A549 (cell line): ENCODE data around the gene TLR9. TPM values are rescaled to one million over a fixed set of nuclear protein-coding genes. Genes with fewer than 3 reads are reported as not detected.

ENCODE experiments used
- ATAC-seq, 2 experiments: fragments of 200-7000 bp in 1 of 2; fragments of >200 bp in 1 of 2; cut with Nextera tagmentation in 1 of 2; cut with Tn5 transposase in 1 of 2; 3 replicates each; pipeline versions ENCODE4 v1.8.0 to v1.9.1; 2018 to 2020; ENCODE audit warnings: mild to moderate bottlenecking in 1 of 2, moderate library complexity in 1 of 2
- CTCF ChIA-PET: fragments of 300-600 bp; sonication (Branson Sonifier 250); formaldehyde crosslinking; extraction: SDS; loops from one replicate; lab custom pipeline; 2021; ENCODE audit warnings: antibody characterized with exemption, inconsistent platforms; lab: Yijun Ruan, JAX
- POLR2A ChIA-PET: fragments of 350-600 bp; formaldehyde crosslinking; extraction: SDS; loops from one replicate; lab custom pipeline; 2021; ENCODE audit warnings: antibody characterized with exemption, inconsistent platforms; lab: Yijun Ruan, JAX
- DNase-seq, 2 experiments: peaks; one replicate each; pipeline versions ENCODE4 v3.0.0 to v3.0.0-alpha.2; 2011 to 2016; ENCODE audit warnings: low read depth in 1 of 2, low spot score in 1 of 2
- FAIRE-seq: peaks from 2 replicates; lab custom pipeline; 2011; peaks lifted over from hg19 to GRCh38; lab: Jason Lieb, UNC
- H3K27ac ChIP-seq, 2 experiments: fragments of >200 bp; sonication (Bioruptor Twin); formaldehyde crosslinking; 3 replicates each; pipeline ENCODE4 v1.5.1; 2016 to 2017
- H3K4me1 ChIP-seq: fragments of >200 bp; sonication (Bioruptor Twin); formaldehyde crosslinking; 3 replicates; pipeline ENCODE4 v1.6.1; 2016
- H3K4me2 ChIP-seq: fragments of >200 bp; sonication (Bioruptor Twin); formaldehyde crosslinking; 3 replicates; pipeline ENCODE4 v1.6.1; 2016
- H3K4me3 ChIP-seq: fragments of >200 bp; sonication (Bioruptor Twin); formaldehyde crosslinking; 3 replicates; pipeline ENCODE4 v1.5.1; 2016
- H3K9me3 ChIP-seq: fragments of >200 bp; sonication (Bioruptor Twin); formaldehyde crosslinking; 3 replicates; pipeline ENCODE4 v1.6.1; 2016
- CBX8 ChIP-seq: fragments of 200-600 bp; sonication (generic); IDR thresholded peaks from 2 replicates; pipeline ENCODE4 v1.6.1; 2016
- CEBPB ChIP-seq, 2 experiments: fragments of >200 bp in 1 of 2; sonication (Bioruptor Twin) in 1 of 2; formaldehyde crosslinking in 1 of 2; IDR thresholded peaks; 2 replicates each; pipeline ENCODE4 v1.6.1; 2012 to 2016
- EP300 ChIP-seq, 2 experiments: fragments of >200 bp; sonication (Bioruptor Twin); formaldehyde crosslinking; IDR thresholded peaks; 2 replicates in 1 of 2; 3 replicates in 1 of 2; pipeline ENCODE4 v1.6.1; 2016 to 2017
- GATA3 ChIP-seq: IDR thresholded peaks from 2 replicates; pipeline ENCODE4 v1.6.1; 2012; ENCODE audit warnings: borderline replicate concordance
- HEYL ChIP-seq: fragments of 250-450 bp; sonication (Bioruptor Pico); IDR thresholded peaks from 2 replicates; pipeline ENCODE4 v1.8.0; 2021; ENCODE audit warnings: mild to moderate bottlenecking, moderate library complexity
- HOXB5 ChIP-seq: fragments of 250-450 bp; sonication (Bioruptor Pico); IDR thresholded peaks from 2 replicates; pipeline ENCODE4 v1.5.0; 2020; ENCODE audit warnings: mild to moderate bottlenecking, moderate library complexity
- JUN ChIP-seq, 2 experiments: fragments of >200 bp; sonication (Bioruptor Twin); formaldehyde crosslinking; IDR thresholded peaks; 2 replicates in 1 of 2; 3 replicates in 1 of 2; pipeline ENCODE4 v1.6.1; 2016 to 2017
- KDM1A ChIP-seq: fragments of 200-600 bp; sonication (generic); IDR thresholded peaks from 2 replicates; pipeline ENCODE4 v1.6.1; 2016; ENCODE audit warnings: low read depth, mild to moderate bottlenecking
- KDM5A ChIP-seq: fragments of 200-600 bp; sonication (generic); IDR thresholded peaks from 2 replicates; pipeline ENCODE4 v1.6.1; 2016; ENCODE audit warnings: antibody characterized with exemption, mild to moderate bottlenecking
- MAFK ChIP-seq: fragments of 450-650 bp; IDR thresholded peaks from 2 replicates; pipeline ENCODE4 v1.6.1; 2014; ENCODE audit not compliant: partially characterized antibody
- NFE2L2 ChIP-seq: fragments of 150-350 bp; conservative IDR thresholded peaks from 2 replicates; pipeline ENCODE4 v1.6.1; 2014; ENCODE audit warnings: low read length
- NPAS2 ChIP-seq: fragments of 250-450 bp; sonication (Bioruptor Pico); IDR thresholded peaks from 2 replicates; pipeline ENCODE4 v1.8.0; 2022; ENCODE audit warnings: mild to moderate bottlenecking, moderate library complexity, borderline replicate concordance
- PHF8 ChIP-seq: fragments of 200-600 bp; sonication (generic); IDR thresholded peaks from 2 replicates; pipeline ENCODE4 v1.6.1; 2016; ENCODE audit warnings: low read depth, mild to moderate bottlenecking, antibody characterized with exemption, moderate library complexity, borderline replicate concordance
- POLR2A ChIP-seq: IDR thresholded peaks from 2 replicates; pipeline ENCODE4 v1.6.1; 2012; ENCODE audit warnings: mild to moderate bottlenecking, low read length
- POLR2AphosphoS2 ChIP-seq: conservative IDR thresholded peaks from 2 replicates; pipeline ENCODE4 v1.6.1; 2012; ENCODE audit warnings: low read length, improper control_type of control experiment, inconsistent platforms
- RAD21 ChIP-seq, 2 experiments: fragments of >200 bp in 1 of 2; sonication (Bioruptor Twin) in 1 of 2; formaldehyde crosslinking in 1 of 2; IDR thresholded peaks in 1 of 2; conservative IDR thresholded peaks in 1 of 2; 2 replicates in 1 of 2; 3 replicates in 1 of 2; pipeline ENCODE4 v1.6.1; 2012 to 2018; ENCODE audit warnings: inconsistent platforms in 1 of 2
- RARB ChIP-seq: fragments of 250-450 bp; sonication (Bioruptor Pico); IDR thresholded peaks from 2 replicates; pipeline ENCODE4 v1.8.0; 2021; ENCODE audit warnings: mild to moderate bottlenecking, moderate library complexity
- RCOR1 ChIP-seq: fragments of 150-350 bp; IDR thresholded peaks from 2 replicates; pipeline ENCODE4 v1.6.1; 2014; ENCODE audit warnings: antibody characterized with exemption, low read length, low read depth
- RNF2 ChIP-seq: fragments of 200-600 bp; sonication (generic); IDR thresholded peaks from 2 replicates; pipeline ENCODE4 v1.6.1; 2016; ENCODE audit warnings: low read depth, mild to moderate bottlenecking, antibody characterized with exemption, moderate library complexity, borderline replicate concordance
- SMC3 ChIP-seq: fragments of >200 bp; sonication (Bioruptor Twin); formaldehyde crosslinking; IDR thresholded peaks from 3 replicates; pipeline ENCODE4 v1.6.1; 2018; ENCODE audit warnings: inconsistent platforms
- SREBF2 ChIP-seq: fragments of 450-650 bp; IDR thresholded peaks from 2 replicates; pipeline ENCODE4 v1.6.1; 2014; ENCODE audit warnings: mild to moderate bottlenecking, moderate library complexity
- TP53 ChIP-seq: fragments of 250-450 bp; sonication (Bioruptor Pico); IDR thresholded peaks from 2 replicates; pipeline ENCODE4 v1.5.0; 2021; ENCODE audit warnings: mild to moderate bottlenecking, moderate library complexity
- ZNF302 ChIP-seq: fragments of 250-450 bp; sonication (Bioruptor Pico); IDR thresholded peaks from 2 replicates; pipeline ENCODE4 v1.9.0; 2021; ENCODE audit warnings: inconsistent platforms, mild to moderate bottlenecking, moderate library complexity
- ZSCAN20 ChIP-seq: fragments of 250-450 bp; sonication (Bioruptor Pico); IDR thresholded peaks from 2 replicates; pipeline ENCODE4 v1.8.0; 2022; ENCODE audit warnings: mild to moderate bottlenecking, moderate library complexity
- WGBS: methylation state at CpG from one replicate; pipeline ENCODE4 v1.1.6; 2017; ENCODE audit errors: missing lambda C conversion rate; 5-methylcytosine and 5-hydroxymethylcytosine counted together
- polyA plus RNA-seq, 4 experiments: library from polyadenylated mRNA; depleted of rRNA in 3 of 4; stranded (reverse); fragments of >200 nt; fragmentation: RNase III in 1 of 4; extraction: RNeasy Plus Mini Kit Qiagen cat#74134 plus additional on column Dnase treatment in 1 of 4; gene quantifications; 2 replicates in 3 of 4; 3 replicates in 1 of 4; pipeline ENCODE4 v1.2.3, GENCODE V29; 2011 to 2017
- TF ChIP-seq, protein P1 (sequence below): fragments of 450-650 bp; IDR thresholded peaks from 2 replicates; pipeline ENCODE4 v1.6.1; 2014; ENCODE audit warnings: antibody characterized with exemption
- TF ChIP-seq, protein P2 (sequence below): IDR thresholded peaks from 2 replicates; pipeline ENCODE4 v1.6.1; 2012
- TF ChIP-seq, protein P3 (sequence below): IDR thresholded peaks from 2 replicates; pipeline ENCODE4 v1.6.1; 2012; ENCODE audit warnings: low read depth, borderline replicate concordance

The TLR9 gene
- polyA plus RNA-seq, 2 of the 4 experiments (the other 2 are of a cell fraction) = 0.04 TPM; not detected in 1

DNA sequence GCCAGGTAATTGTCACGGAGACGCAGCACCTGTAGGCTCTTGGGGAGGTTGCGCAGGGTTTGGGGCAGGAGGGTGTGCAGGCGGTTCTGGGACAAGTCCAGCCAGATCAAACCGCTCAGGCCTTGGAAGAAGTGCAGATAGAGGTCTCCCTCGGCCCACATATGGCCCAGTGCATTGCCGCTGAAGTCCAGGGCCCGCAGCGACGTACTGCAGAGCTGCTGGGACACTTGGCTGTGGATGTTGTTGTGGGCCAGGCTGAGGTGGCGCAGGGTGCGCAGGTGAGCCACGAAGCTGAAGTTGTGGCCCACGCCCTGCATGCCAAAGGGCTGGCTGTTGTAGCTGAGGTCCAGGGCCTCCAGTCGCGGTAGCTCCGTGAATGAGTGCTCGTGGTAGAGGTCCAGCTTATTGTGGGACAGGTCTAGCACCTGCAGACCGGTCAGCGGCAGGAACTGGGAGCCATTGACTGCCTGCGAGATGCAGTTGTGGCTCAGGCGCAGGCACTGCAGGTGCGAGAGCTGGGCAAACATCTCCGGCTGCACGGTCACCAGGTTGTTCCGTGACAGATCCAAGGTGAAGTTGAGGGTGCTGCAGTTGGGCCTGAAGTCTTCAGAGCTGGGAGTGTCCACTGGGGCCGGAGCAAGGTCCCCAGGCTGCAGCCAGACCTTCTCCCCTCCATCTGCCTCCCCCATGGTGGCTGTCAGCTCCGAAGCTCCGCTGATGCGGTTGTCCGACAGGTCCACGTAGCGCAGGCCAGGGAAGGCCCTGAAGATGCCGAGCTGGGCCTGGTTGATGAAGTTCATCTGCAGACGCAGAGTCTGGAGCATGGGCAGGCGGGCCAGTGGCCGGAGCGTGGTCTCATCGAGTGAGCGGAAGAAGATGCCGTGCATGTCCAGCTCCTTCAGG is 2.9 kb downstream of the TLR9 start:
- CTCF ChIA-PET = interaction anchor here (0.5 to 12.2 kb wide), 13 partner anchors 11 to 224 kb away, joined by 3 to 198 read pairs (median 4); partner anchors contain the start of gene TWF2

DNA sequence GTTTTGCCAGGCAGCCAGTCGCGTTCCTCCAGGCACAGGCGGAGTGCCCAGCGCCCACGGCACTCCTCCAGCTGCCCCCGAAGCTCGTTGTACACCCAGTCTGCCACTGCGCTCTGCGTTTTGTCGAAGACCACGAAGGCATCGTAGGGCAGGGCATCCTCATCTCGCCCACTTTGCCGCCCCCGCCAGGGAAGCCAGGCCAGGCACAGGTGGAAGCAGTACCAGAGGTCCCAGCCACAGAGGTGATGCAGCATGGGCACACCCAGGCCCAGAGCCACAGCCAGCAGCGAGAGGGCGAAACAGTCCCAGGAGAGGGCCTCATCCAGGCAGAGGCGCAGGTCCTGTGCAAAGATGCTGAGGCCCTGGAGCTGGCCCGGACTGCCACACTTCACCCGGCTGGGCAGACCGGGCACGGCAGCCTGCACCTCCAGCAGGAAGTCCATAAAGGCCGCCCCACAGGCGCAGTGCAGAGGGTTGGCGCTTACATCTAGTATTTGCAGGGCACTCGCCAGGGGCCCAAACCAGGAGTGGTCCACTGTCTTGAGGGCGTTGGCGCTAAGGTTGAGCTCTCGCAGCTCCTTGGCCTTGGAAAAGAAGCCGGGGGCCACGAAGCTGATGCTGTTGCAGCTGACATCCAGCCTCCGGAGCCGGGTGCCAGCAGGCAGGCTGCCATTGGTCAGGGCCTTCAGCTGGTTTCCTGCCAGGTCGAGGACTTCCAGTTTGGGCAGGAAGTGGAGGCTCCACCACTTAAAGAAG is 3.7 kb downstream of the TLR9 start:
- DNase-seq (no peak), FAIRE-seq (no peak), ATAC-seq (no peak)
- H3K4me2 ChIP-seq = no peak overlapping the region
- peaks cover 8% of the 10 kb centered on the region; the same call in 2 of the 3 replicates for H3K4me1 ChIP-seq
- H3K27ac ChIP-seq = no peak overlapping the region
- no peak overlapping the region for H3K4me3 ChIP-seq
- H3K9me3 ChIP-seq = no peaks in the 10 kb centered on the region
- 30% methylated on average over 2 of the region's 34 CpGs for WGBS
- CTCF ChIA-PET = interaction anchor here (0.6 to 12.2 kb wide), 15 partner anchors 12 to 220 kb away, joined by 3 to 198 read pairs (median 6); partner anchors contain the start of genes PPM1M and TWF2
- POLR2A ChIA-PET = interaction anchor here (0.6 kb wide), 1 partner anchor 17 kb away, joined by 3 read pairs; the partner anchor contains the start of gene TWF2
- TF ChIP-seq POLR2A = no peak
- no peak for TF ChIP-seq MAFK
- TF ChIP-seq RNF2 = no peak
- TF ChIP-seq, protein P1, sequence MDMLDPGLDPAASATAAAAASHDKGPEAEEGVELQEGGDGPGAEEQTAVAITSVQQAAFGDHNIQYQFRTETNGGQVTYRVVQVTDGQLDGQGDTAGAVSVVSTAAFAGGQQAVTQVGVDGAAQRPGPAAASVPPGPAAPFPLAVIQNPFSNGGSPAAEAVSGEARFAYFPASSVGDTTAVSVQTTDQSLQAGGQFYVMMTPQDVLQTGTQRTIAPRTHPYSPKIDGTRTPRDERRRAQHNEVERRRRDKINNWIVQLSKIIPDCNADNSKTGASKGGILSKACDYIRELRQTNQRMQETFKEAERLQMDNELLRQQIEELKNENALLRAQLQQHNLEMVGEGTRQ = no peak
- TF ChIP-seq ZSCAN20 (CRISPR knock-in tag) = no peak
- TF ChIP-seq NPAS2 = no peak
- TF ChIP-seq KDM1A = no peak
- TF ChIP-seq GATA3 = no peak
- TF ChIP-seq JUN (IDR thresholded peaks at IDR 0.05) = no peak
- TF ChIP-seq HOXB5 (CRISPR knock-in tag) = no peak
- no peak for TF ChIP-seq RARB (CRISPR knock-in tag)
- TF ChIP-seq, protein P2, sequence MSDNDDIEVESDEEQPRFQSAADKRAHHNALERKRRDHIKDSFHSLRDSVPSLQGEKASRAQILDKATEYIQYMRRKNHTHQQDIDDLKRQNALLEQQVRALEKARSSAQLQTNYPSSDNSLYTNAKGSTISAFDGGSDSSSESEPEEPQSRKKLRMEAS = no peak
- no peak for TF ChIP-seq SMC3
- TF ChIP-seq PHF8 = no peak
- TF ChIP-seq CBX8 = no peak
- no peak for TF ChIP-seq TP53 (CRISPR knock-in tag)
- TF ChIP-seq KDM5A = no peak
- no peak for TF ChIP-seq EP300 (IDR thresholded peaks at IDR 0.05)
- TF ChIP-seq SREBF2 = no peak
- TF ChIP-seq, protein P3, sequence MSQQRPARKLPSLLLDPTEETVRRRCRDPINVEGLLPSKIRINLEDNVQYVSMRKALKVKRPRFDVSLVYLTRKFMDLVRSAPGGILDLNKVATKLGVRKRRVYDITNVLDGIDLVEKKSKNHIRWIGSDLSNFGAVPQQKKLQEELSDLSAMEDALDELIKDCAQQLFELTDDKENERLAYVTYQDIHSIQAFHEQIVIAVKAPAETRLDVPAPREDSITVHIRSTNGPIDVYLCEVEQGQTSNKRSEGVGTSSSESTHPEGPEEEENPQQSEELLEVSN = no peak

More for the DNA sequence above, 2.9 kb downstream of the TLR9 start:
- TF ChIP-seq RCOR1 (no peak), POLR2AphosphoS2 (no peak), ZNF302 (CRISPR knock-in tag) (no peak), RNF2 (no peak), RAD21 (conservative IDR thresholded peaks at IDR 0.05 in 1 of 2, IDR thresholded peaks at IDR 0.05 in 1 of 2) (no peak), PHF8 (no peak), HEYL (no peak), SMC3 (no peak), CEBPB (IDR thresholded peaks at IDR 0.05) (no peak), NFE2L2 (no peak), CBX8 (no peak)
- TF ChIP-seq, protein P1 = no peak
- Histone ChIP-seq H3K4me2 (no peak overlapping the region), H3K4me3 (no peak overlapping the region), H3K27ac (no peak overlapping the region), H3K9me3 (no peaks in the 10 kb centered on the region), H3K4me1 (peaks cover under 1% of the 10 kb centered on the region; the same call in 2 of the 3 replicates)
- ATAC-seq (no peak), DNase-seq (no peak), FAIRE-seq (no peak)
- 80% methylated on average over 22 of the region's 41 CpGs for whole genome bisulfite sequencing
- POLR2A ChIA-PET = interaction anchor here (0.6 kb wide), 1 partner anchor 16 kb away, joined by 3 read pairs; the partner anchor contains the start of gene TWF2
